Measurements from ENCODE around the gene MAP4K2. TPM values are rescaled to one million over a fixed set of nuclear protein-coding genes. Genes with fewer than 3 reads are reported as not detected.
A peak's percentile ranks its signal among the peaks of the same experiment; 100 is the strongest.

The MAP4K2 gene
- total and polyA plus RNA-seq, 4 donors = 15.0 to 41.8 (median 23.8) TPM

GRCh38 chr11:64805481-64805880, 2.5 kb upstream of the MAP4K2 start:
- DNase-seq (no peak), ATAC-seq (ENCODE audit: insufficient read depth, low FRiP score) (no peak)
- Histone ChIP-seq H3K4me1 (ENCODE audit: control insufficient read depth in 5 of 5, insufficient read depth in 5 of 5, low read length in 5 of 5) (peaks cover 4 to 31% (median 14%) of the 10 kb centered on the region in 5 donors), H3K27me3 (ENCODE audit: control insufficient read depth in 3 of 3, insufficient read depth in 3 of 3, low read length in 2 of 3) (no peaks in the 10 kb centered on the region), H3K27ac (ENCODE audit: low read depth in 1 of 2, low read length in 1 of 2) (no peak overlapping the region), H3K9ac (ENCODE audit: insufficient read depth in 1 of 2, low read length in 2 of 2) (no peak overlapping the region), H3K4me3 (no peak overlapping the region), H3K9me3 (ENCODE audit: control insufficient read depth in 4 of 4, insufficient read depth in 3 of 4, low read length in 3 of 4) (no peaks in the 10 kb centered on the region), H3K36me3 (ENCODE audit: control insufficient read depth in 4 of 4, insufficient read depth in 4 of 4, low read length in 4 of 4) (peaks cover 0 to 19% (median 15%) of the 10 kb centered on the region in 4 donors)
- TF ChIP-seq CTCF (IDR thresholded peaks at IDR 0.05; ENCODE audit: control extremely low read depth, extremely low read depth) = no peak
- 91 to 97% methylated on average over 9 of the region's 9 CpGs for WGBS, 2 donors

- Histone ChIP-seq H3K36me3 (ENCODE audit: control insufficient read depth in 4 of 4, insufficient read depth in 4 of 4, low read length in 4 of 4) (peaks cover 0 to 19% (median 15%) of the 10 kb centered on the region in 4 donors), H3K9ac (ENCODE audit: insufficient read depth in 1 of 2, low read length in 2 of 2) (no peak overlapping the region), H3K4me1 (ENCODE audit: control insufficient read depth in 5 of 5, insufficient read depth in 5 of 5, low read length in 5 of 5) (peaks cover 4 to 29% (median 14%) of the 10 kb centered on the region in 5 donors), H3K9me3 (ENCODE audit: control insufficient read depth in 4 of 4, insufficient read depth in 3 of 4, low read length in 3 of 4) (no peaks in the 10 kb centered on the region), H3K27me3 (ENCODE audit: control insufficient read depth in 3 of 3, insufficient read depth in 3 of 3, low read length in 2 of 3) (no peaks in the 10 kb centered on the region), H3K4me3 (no peak overlapping the region), H3K27ac (ENCODE audit: low read depth in 1 of 2, low read length in 1 of 2) (peak overlapping the region; percentile 87 to 91)
- no peak for TF ChIP-seq CTCF (IDR thresholded peaks at IDR 0.05; ENCODE audit: control extremely low read depth, extremely low read depth)
- DNase-seq (no peak), ATAC-seq (ENCODE audit: insufficient read depth, low FRiP score) (no peak)
- 93 to 95% methylated on average over 27 to 41 of the region's 41 CpGs for WGBS, 2 donors
These were observed 1.6 kb upstream of the MAP4K2 start for GRCh38 chr11:64804346-64805210.

GRCh38 chr11:64803846-64804345, 882 bp upstream of the MAP4K2 start:
- 41 to 47% methylated on average over 15 of the region's 15 CpGs for WGBS, 2 donors
- H3K27me3 ChIP-seq (ENCODE audit: control insufficient read depth in 3 of 3, insufficient read depth in 3 of 3, low read length in 2 of 3) = no peaks in the 10 kb centered on the region
- H3K4me1 ChIP-seq (ENCODE audit: control insufficient read depth in 5 of 5, insufficient read depth in 5 of 5, low read length in 5 of 5) = peaks cover 0 to 24% (median 11%) of the 10 kb centered on the region in 5 donors
- H3K9ac ChIP-seq (ENCODE audit: insufficient read depth in 1 of 2, low read length in 2 of 2) = peak overlapping the region in 1 of 2 donors; percentile 73
- peak overlapping the region; percentile 87 to 91 for H3K27ac ChIP-seq (ENCODE audit: low read depth in 1 of 2, low read length in 1 of 2)
- peaks cover 0 to 25% (median 18%) of the 10 kb centered on the region in 4 donors for H3K36me3 ChIP-seq (ENCODE audit: control insufficient read depth in 4 of 4, insufficient read depth in 4 of 4, low read length in 4 of 4)
- DNase-seq (no peak), ATAC-seq (ENCODE audit: insufficient read depth, low FRiP score) (no peak)
- H3K4me3 ChIP-seq = no peak overlapping the region
- no peak for TF ChIP-seq CTCF (IDR thresholded peaks at IDR 0.05; ENCODE audit: control extremely low read depth, extremely low read depth)
- H3K9me3 ChIP-seq (ENCODE audit: control insufficient read depth in 4 of 4, insufficient read depth in 3 of 4, low read length in 3 of 4) = no peaks in the 10 kb centered on the region

Data from lung (tissue), 12 donors.